Epidermal melanocyte (primary cell): ENCODE results near the gene MAX.

Experiments used
- DNase-seq: peaks from one replicate; pipeline ENCODE4 v3.0.0; 2011; ENCODE audit warnings: low spot score; ENCODE audit not compliant: insufficient read length

MAX gene

GRCh38 chr14:65102441-65103149 lies at the start of gene MAX:
TSS of gene MAX (minus strand) at chr14:65102517. CDS start at chr14:65102339, 178 bp downstream.
- peak; percentile 89 for DNase-seq

GRCh38 chr14:65151609-65151956 lies 49.3 kb upstream of the MAX start:
- no peak for DNase-seq

GRCh38 chr14:65150898-65151608 lies 48.7 kb upstream of the MAX start:
- no peak for DNase-seq

GRCh38 chr14:65149116-65149515 lies 46.8 kb upstream of the MAX start:
- no peak for DNase-seq

- no peak for DNase-seq
Measured at GRCh38 chr14:65144170-65144569, 41.9 kb upstream of the MAX start.

GRCh38 chr14:65142914-65143625 lies 40.8 kb upstream of the MAX start:
- DNase-seq: no peak

GRCh38 chr14:65142429-65142828 lies 40.1 kb upstream of the MAX start:
- DNase-seq: no peak

- DNase-seq: no peak
Measured at GRCh38 chr14:65141523-65141922, 39.2 kb upstream of the MAX start.

- DNase-seq: no peak
Measured at GRCh38 chr14:65137648-65138307, 35.5 kb upstream of the MAX start.

GRCh38 chr14:65134651-65135579 lies 32.6 kb upstream of the MAX start:
- DNase-seq: no peak

GRCh38 chr14:65132855-65133254 lies 30.5 kb upstream of the MAX start:
- no peak for DNase-seq

GRCh38 chr14:65131301-65131701 lies 29.0 kb upstream of the MAX start:
- no peak for DNase-seq

- DNase-seq: no peak
Measured at GRCh38 chr14:65128096-65128495, 25.8 kb upstream of the MAX start.

GRCh38 chr14:65117769-65118745 lies 15.7 kb upstream of the MAX start:
- no peak for DNase-seq

GRCh38 chr14:65115615-65116014 lies 13.3 kb upstream of the MAX start:
- no peak for DNase-seq

GRCh38 chr14:65110525-65110924 lies 8.2 kb upstream of the MAX start:
- DNase-seq: no peak

- DNase-seq: no peak
Measured at GRCh38 chr14:65109357-65109756, 7.0 kb upstream of the MAX start.

GRCh38 chr14:65107200-65107599 lies 4.9 kb upstream of the MAX start:
- DNase-seq: no peak

GRCh38 chr14:65106736-65107135 lies 4.4 kb upstream of the MAX start:
- DNase-seq: no peak

- no peak for DNase-seq
Measured at GRCh38 chr14:65106316-65106715, 4.0 kb upstream of the MAX start.
